HL-60 (cell line): ENCODE measurements around the gene RAP1B.

ENCODE experiments used
- DNase-seq, 2 experiments: peaks; one replicate each; pipeline ENCODE4 v3.0.0-alpha.2; 2010 to 2020; ENCODE audit warnings: low read depth in 1 of 2, low spot score in 1 of 2
- H3K27ac ChIP-seq: fragments of 250-450 bp; sonication (Bioruptor Pico); replicated peaks from 2 replicates; pipeline ENCODE4 v1.5.1; 2020; ENCODE audit warnings: mild to moderate bottlenecking, moderate library complexity
- H3K27me3 ChIP-seq: fragments of 250-450 bp; sonication (Bioruptor Pico); 2 replicates; pipeline ENCODE4 v1.5.1; 2021; ENCODE audit warnings: mild to moderate bottlenecking, moderate library complexity; ENCODE audit not compliant: insufficient read depth, poor library complexity, severe bottlenecking
- H3K4me3 ChIP-seq: replicated peaks from 2 replicates; pipeline ENCODE4 v1.5.1; 2011; ENCODE audit warnings: mild to moderate bottlenecking, control low read depth, low read length; ENCODE audit not compliant: insufficient read depth
- GABPA ChIP-seq: IDR thresholded peaks from 2 replicates; pipeline ENCODE4 v1.6.1; 2012; ENCODE audit warnings: low read depth
- POLR2AphosphoS5 ChIP-seq: IDR thresholded peaks from 2 replicates; pipeline ENCODE4 v1.6.1; 2012; ENCODE audit warnings: low read depth
- SPI1 ChIP-seq: IDR thresholded peaks from 2 replicates; pipeline ENCODE4 v1.6.1; 2012; ENCODE audit warnings: low read depth, mild to moderate bottlenecking, borderline replicate concordance
- TF ChIP-seq, protein P1 (sequence below): IDR thresholded peaks from 2 replicates; pipeline ENCODE4 v1.6.1; 2012; ENCODE audit warnings: low read depth; ENCODE audit not compliant: insufficient replicate concordance
- TF ChIP-seq, protein P2 (sequence below): IDR thresholded peaks from one replicate; pipeline ENCODE4 v1.5.1; 2011; ENCODE audit warnings: low read length, control low read depth, inconsistent platforms; ENCODE audit not compliant: insufficient read depth

RAP1B gene

DNA sequence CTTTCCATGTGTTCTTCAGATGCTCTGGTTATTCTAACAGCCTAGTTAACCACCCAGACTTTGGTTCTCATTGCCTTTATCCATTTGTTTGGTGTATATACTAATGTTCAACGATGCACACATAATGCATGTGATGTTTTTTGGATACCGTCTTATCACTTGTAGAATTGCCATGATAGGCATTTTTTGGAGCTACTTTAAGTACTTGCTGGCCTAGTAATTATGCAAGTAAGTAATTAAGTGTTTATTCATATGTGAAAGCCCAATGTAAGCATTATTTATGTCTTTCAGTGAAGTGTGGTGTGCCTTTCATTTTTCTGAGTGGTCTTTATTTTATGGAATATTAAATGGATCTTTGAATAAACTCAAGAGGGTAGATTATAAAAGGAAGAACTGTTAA is 14.2 kb downstream of the RAP1B start:
- no peak overlapping the region for H3K4me3 ChIP-seq
- TF ChIP-seq SPI1 (no peak), GABPA (no peak), POLR2AphosphoS5 (no peak)
- TF ChIP-seq, protein P1, sequence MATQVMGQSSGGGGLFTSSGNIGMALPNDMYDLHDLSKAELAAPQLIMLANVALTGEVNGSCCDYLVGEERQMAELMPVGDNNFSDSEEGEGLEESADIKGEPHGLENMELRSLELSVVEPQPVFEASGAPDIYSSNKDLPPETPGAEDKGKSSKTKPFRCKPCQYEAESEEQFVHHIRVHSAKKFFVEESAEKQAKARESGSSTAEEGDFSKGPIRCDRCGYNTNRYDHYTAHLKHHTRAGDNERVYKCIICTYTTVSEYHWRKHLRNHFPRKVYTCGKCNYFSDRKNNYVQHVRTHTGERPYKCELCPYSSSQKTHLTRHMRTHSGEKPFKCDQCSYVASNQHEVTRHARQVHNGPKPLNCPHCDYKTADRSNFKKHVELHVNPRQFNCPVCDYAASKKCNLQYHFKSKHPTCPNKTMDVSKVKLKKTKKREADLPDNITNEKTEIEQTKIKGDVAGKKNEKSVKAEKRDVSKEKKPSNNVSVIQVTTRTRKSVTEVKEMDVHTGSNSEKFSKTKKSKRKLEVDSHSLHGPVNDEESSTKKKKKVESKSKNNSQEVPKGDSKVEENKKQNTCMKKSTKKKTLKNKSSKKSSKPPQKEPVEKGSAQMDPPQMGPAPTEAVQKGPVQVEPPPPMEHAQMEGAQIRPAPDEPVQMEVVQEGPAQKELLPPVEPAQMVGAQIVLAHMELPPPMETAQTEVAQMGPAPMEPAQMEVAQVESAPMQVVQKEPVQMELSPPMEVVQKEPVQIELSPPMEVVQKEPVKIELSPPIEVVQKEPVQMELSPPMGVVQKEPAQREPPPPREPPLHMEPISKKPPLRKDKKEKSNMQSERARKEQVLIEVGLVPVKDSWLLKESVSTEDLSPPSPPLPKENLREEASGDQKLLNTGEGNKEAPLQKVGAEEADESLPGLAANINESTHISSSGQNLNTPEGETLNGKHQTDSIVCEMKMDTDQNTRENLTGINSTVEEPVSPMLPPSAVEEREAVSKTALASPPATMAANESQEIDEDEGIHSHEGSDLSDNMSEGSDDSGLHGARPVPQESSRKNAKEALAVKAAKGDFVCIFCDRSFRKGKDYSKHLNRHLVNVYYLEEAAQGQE = no peak
- TF ChIP-seq, protein P2, sequence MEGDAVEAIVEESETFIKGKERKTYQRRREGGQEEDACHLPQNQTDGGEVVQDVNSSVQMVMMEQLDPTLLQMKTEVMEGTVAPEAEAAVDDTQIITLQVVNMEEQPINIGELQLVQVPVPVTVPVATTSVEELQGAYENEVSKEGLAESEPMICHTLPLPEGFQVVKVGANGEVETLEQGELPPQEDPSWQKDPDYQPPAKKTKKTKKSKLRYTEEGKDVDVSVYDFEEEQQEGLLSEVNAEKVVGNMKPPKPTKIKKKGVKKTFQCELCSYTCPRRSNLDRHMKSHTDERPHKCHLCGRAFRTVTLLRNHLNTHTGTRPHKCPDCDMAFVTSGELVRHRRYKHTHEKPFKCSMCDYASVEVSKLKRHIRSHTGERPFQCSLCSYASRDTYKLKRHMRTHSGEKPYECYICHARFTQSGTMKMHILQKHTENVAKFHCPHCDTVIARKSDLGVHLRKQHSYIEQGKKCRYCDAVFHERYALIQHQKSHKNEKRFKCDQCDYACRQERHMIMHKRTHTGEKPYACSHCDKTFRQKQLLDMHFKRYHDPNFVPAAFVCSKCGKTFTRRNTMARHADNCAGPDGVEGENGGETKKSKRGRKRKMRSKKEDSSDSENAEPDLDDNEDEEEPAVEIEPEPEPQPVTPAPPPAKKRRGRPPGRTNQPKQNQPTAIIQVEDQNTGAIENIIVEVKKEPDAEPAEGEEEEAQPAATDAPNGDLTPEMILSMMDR = no peak
- DNase-seq = no peak
- H3K27me3 ChIP-seq = no peaks in the 10 kb centered on the region
- no peak overlapping the region; the same call in 1 of the 2 replicates for H3K27ac ChIP-seq

DNA sequence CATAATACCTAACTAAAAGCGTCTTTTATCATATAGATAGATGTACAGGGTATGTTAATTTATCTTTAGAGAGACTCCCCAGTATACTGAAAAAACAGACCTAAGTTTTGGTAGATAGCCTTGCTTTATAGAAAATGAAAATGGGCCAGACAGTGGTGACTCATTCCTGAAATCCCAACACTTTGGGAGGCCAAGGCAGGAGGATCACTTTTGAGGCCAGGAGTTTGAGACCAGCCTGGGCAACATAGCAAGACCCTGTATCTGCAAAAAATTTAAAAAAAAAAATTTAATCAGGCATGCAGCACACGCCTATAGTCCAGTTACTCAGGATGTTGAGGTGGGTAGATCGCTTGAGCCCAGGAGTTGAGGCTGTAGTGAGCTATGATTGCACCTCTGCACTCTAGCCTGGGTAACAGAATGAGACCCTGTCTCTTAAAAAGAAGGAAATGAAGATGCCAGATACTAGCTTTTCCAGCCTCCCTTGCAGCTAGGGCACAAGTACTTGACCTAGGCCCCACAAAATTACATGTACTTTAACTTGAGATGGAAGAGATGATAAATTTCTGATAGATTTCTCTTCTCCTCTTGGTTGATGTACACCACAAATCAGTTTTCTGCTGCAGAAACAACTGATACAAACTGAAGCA is 17.1 kb downstream of the RAP1B start:
- no peak overlapping the region for H3K4me3 ChIP-seq
- DNase-seq = no peak
- H3K27ac ChIP-seq = no peak overlapping the region
- no peaks in the 10 kb centered on the region for H3K27me3 ChIP-seq
- TF ChIP-seq POLR2AphosphoS5 (0 out of 2 replicates have a peak, but pooled peaks have one; percentile 20), SPI1 (no peak)

DNA sequence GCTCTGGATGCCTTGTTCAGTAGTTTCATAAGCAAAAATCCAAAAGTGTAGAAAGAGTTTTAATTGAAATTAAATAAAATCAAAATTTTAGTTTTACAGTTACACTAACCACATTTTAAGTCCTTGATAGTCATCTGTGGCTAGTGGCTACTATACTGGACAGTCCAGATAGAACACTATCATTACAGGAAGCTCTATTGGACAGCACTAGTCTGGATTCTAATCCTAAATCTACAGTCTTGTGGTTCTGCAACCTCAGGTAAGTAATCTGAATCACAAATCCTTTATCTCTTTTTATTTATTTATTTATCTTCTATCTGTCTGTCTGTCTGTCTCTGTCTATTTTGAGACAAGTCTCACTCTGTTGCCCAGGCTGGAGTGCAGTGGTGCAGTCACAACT is 18.0 kb downstream of the RAP1B start:
- no peak for DNase-seq
- Histone ChIP-seq H3K27me3 (no peaks in the 10 kb centered on the region), H3K4me3 (no peak overlapping the region), H3K27ac (no peak overlapping the region)
- no peak for TF ChIP-seq POLR2AphosphoS5
- TF ChIP-seq, protein P1 = no peak
- TF ChIP-seq, protein P2 = no peak
- no peak for TF ChIP-seq GABPA
- no peak for TF ChIP-seq SPI1

DNA sequence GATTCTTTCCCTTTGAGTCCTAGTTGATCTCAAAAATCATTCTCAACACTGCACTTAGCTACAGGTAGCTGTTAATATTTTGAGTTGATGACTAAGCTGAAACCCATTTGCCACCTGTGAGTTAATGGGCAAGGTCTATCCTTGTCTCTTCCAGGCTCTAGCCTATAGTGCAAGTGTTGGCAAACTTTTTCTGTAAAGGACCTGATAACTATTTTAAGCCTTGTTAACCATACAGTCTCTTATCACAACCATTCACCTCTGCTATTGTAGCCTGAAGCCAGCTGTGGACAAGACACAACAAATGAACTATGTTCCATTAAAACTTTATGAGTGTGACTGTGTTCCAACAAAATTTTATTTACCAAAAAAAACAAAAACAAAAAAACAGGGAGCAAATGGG is 19.4 kb downstream of the RAP1B start:
- Histone ChIP-seq H3K4me3 (no peak overlapping the region), H3K27me3 (no peaks in the 10 kb centered on the region), H3K27ac (no peak overlapping the region)
- TF ChIP-seq, protein P1 = no peak
- TF ChIP-seq GABPA = no peak
- TF ChIP-seq, protein P2 = no peak
- TF ChIP-seq POLR2AphosphoS5 = no peak
- TF ChIP-seq SPI1 = no peak
- DNase-seq = no peak
